Cardiac fibroblast (primary cell): ENCODE results near the gene TRIM69.
"Not testable (repeated sequence)": the region's sequence is repeated elsewhere in the genome, so short reads cannot be mapped to it uniquely, and the experiment has no call there.

Experiments
- DNase-seq, 2 donors: peaks; one replicate each; pipeline versions ENCODE4 v3.0.0 to v3.0.0-alpha.2; 2010; ENCODE audit warnings: low read depth in 2 of 2
- H3K4me3 ChIP-seq, 2 donors: replicated peaks in 1 of 2; 1 replicate in 1 of 2; 2 replicates in 1 of 2; pipeline ENCODE4 v1.5.1; 2011; ENCODE audit warnings: low read depth in 2 of 2, low read length in 2 of 2, mild to moderate bottlenecking in 2 of 2, moderate library complexity in 1 of 2
- CTCF ChIP-seq: IDR thresholded peaks from one replicate; pipeline ENCODE4 v1.5.1; 2011; ENCODE audit warnings: low read depth, mild to moderate bottlenecking, low read length, inconsistent platforms

TRIM69 gene

GRCh38 chr15:44735482-44736180 is 697 bp upstream of the TRIM69 start:
- TF ChIP-seq CTCF, result no peak
- DNase-seq, result peak; percentile 39 to 63
- no peak overlapping the region for H3K4me3 ChIP-seq

- peak; percentile 80 to 82 for DNase-seq
- H3K4me3 ChIP-seq, result no peak overlapping the region
- TF ChIP-seq CTCF, result peak; percentile 70
Measured at GRCh38 chr15:44738340-44738984, 2.1 kb downstream of the TRIM69 start.

GRCh38 chr15:44739222-44739847 is 3.0 kb downstream of the TRIM69 start:
- not testable (repeated sequence) for DNase-seq, H3K4me3 ChIP-seq

- not testable (repeated sequence) for DNase-seq
Measured at GRCh38 chr15:44743454-44743853, 7.1 kb downstream of the TRIM69 start.

GRCh38 chr15:44753345-44753744 is 17.0 kb downstream of the TRIM69 start:
- no peak overlapping the region for H3K4me3 ChIP-seq
- DNase-seq, result no peak
- TF ChIP-seq CTCF, result no peak

More at GRCh38 chr15:44743454-44743853, 7.1 kb downstream of the TRIM69 start:
- not testable (repeated sequence) for H3K4me3 ChIP-seq

GRCh38 chr15:44763187-44763586 is 26.9 kb downstream of the TRIM69 start:
- no peak overlapping the region for H3K4me3 ChIP-seq
- TF ChIP-seq CTCF, result no peak
- DNase-seq, result no peak

- TF ChIP-seq CTCF, result no peak
- no peak overlapping the region for H3K4me3 ChIP-seq
- no peak for DNase-seq
Measured at GRCh38 chr15:44763848-44764247, 27.5 kb downstream of the TRIM69 start.
